ENCODE measurements around the gene OR2A1. TPM values are rescaled to one million over a fixed set of nuclear protein-coding genes. Genes with fewer than 3 reads are reported as not detected.
"Not testable (repeated sequence)": the region's sequence is repeated elsewhere in the genome, so short reads cannot be mapped to it uniquely, and the experiment has no call there.

The OR2A1 gene, protein sequence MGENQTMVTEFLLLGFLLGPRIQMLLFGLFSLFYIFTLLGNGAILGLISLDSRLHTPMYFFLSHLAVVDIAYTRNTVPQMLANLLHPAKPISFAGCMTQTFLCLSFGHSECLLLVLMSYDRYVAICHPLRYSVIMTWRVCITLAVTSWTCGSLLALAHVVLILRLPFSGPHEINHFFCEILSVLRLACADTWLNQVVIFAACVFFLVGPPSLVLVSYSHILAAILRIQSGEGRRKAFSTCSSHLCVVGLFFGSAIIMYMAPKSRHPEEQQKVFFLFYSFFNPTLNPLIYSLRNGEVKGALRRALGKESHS
- not detected in 2 replicates for total RNA-seq

DNA sequence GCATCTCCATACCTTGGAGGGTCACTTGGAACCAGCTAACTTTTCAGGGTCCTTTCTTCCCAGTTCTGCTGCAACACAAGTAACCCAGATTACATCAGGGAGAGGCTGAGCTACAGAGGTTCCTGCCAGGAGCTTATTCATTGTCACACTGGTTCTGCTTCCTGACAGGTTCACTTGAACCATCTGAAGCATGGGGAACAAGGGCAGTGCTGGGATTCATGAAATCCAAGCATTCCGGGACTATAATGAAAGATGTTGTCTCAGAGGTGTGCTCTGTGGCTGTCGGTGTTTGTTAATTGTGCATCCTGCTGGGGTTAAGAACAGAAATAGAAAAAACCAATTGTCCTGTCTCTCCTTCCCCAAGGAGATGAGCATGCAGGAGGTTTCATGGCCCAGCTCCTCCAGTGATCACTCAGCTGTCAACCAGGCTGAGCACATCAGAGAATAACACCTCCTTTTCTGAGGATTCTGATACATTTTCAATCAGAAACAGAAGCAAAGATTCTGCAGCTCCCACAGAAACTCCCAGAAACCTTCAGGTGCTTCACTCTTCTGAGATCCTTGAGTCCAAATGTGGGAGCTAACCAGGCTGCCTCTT, at the start of gene OR2A1:
Gene OR2A1, plus strand, starts transcription at position 548 of the 598 bp plus-strand sequence. CDS start 5,706 bp downstream, outside the sequence.
- intact Hi-C loops (cut with micrococcal nuclease) = not testable (repeated sequence)

DNA sequence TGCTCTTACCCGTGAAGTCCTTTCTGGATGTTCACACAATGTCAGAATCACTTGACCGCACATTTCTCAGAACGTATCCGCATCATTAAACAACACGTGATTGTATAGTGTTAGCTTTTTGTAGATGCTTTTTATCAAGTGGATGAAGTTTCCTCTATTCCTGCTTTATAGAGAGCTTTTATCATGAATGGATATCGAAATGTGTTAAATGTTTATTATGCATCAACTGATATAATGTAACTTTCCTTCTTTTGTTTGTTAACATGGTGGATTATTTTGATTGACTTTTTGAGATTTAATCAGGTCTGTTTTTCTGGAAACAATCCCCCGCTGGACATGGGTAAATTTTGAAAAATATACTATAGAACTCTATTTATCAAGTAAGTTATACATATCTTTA, 47.5 kb upstream of the OR2A1 start, which contains the start of gene OR2A7:
Gene OR2A7, minus strand, starts transcription at position 101 of the 400 bp plus-strand sequence. CDS start 5,164 bp downstream, outside the sequence.
- intact Hi-C loops (cut with micrococcal nuclease) = not testable (repeated sequence)

DNA sequence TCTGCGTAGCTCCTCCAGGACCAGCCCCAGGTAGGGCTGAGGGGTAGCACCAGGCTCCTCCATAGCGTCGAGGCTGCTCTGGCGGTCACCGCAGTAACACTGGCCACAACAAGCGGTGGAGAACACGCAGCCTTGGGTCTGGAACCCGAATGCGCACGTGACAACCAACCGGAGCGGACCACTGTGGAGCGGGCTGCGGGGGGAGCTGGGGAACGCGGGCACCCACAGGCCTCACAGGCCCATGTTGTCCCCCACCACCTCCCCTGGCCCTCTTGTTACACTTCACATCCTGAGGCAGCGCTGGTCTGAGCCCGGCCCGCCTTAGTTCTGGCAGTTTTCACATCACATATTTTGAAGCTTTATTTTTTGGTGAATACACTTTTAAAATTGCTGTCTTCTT, 43.0 kb upstream of the OR2A1 start, which contains the start of gene CTAGE8:
Gene CTAGE8, minus strand, starts transcription at position 101 of the 400 bp plus-strand sequence. Its CDS starts 38 bp downstream, at position 63.
- intact Hi-C loops (cut with micrococcal nuclease) = not testable (repeated sequence)

DNA sequence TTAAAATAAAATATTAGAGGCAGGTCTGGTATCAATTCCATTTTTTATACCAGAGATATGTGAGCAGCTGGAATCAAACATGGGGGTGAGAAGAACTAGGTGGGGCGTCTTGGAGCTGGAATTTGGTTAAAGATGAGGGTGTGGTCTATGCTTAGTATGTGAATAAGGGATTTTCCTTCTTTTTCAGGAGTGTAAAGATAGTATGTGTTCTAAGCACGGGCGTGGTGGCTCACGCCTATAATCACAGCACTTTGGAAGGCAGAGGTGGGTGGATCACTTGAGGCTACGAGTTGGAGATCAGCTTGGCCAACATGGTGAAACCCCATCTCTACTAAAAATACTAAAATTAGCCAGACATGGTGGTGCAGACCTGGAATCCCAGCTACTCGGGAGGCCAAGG, 36.9 kb upstream of the OR2A1 start:
- intact Hi-C loops (cut with micrococcal nuclease) = not testable (repeated sequence)

DNA sequence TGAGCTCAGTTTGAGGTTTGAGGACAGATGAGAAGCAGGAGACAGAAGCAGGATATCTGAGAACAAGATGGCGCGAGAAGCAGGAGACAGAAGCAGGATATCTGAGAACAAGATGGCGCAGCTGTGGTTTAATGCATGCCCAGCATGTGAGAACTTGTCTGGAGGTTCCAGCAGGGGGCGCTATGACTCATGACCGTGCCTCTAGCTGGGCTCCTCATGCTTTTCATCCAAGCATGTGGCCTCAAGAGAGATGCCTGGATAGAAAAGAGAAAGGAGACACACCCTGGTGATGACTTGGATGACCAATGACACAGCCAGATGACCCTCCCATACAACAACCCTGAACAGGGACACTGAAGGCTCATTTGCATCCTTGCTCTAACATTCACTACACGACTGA, 32.2 kb upstream of the OR2A1 start:
- intact Hi-C loops (cut with micrococcal nuclease) = not testable (repeated sequence)

DNA sequence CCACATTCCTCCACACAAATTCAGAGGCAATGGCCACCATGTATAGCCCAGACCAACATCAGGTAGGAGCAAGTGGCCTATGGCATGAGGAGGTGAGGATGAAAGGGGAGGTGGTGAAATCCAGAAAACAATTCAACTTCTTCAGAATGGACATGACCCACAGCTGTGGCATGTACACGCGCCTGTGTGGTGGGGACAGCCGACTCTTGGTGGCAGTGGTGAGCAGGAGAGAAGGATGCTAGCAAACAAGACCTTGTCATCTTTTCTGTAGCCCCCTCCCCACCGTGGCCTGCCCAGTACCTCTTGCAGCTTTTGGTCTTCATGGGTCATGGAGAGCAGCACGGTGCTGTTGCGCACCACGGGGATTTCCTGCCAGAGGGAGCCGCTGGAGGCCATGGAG, 30.2 kb upstream of the OR2A1 start:
- intact Hi-C loops (cut with micrococcal nuclease) = not testable (repeated sequence)

DNA sequence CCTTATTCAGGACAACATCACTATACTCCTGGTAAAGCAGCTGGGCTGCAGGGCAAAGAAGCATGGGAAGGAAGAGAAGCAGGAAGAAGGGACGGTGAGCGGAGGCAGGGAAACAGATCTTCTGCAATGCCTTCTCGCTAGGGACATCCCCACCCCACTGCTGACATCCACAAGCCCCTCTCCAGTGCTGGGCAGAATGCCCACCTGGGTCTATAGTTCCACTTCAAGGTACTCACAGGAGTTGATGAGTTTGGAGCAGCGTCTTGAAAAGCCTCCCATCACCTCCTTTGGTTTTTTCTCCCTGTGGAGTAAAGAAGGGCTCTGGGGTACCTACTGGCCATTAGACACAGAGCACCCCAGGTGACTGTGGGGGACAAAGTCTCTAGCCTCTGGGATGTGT, 29.7 kb upstream of the OR2A1 start:
- intact Hi-C loops (cut with micrococcal nuclease) = not testable (repeated sequence)

DNA sequence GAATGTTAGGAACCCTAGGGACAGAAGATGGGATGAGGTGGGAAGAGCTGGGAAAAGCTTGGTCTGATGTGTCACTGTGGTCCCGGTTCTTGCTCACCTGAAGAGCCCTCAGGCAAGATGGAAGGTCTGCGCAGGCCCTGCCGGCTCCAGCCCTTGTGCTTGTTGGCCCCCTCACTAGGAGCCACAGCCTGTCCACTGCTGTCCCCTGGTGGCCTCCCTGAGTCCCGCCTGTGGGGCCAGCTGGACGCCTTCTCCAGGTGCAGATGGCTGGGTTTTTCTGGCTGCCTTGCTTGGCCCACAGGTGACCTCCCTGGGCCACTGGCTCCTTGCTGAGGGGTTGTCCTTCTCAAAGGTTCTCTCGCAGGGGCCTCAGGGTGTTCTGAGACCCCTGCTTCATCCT, 28.5 kb upstream of the OR2A1 start:
- intact Hi-C loops (cut with micrococcal nuclease) = not testable (repeated sequence)

DNA sequence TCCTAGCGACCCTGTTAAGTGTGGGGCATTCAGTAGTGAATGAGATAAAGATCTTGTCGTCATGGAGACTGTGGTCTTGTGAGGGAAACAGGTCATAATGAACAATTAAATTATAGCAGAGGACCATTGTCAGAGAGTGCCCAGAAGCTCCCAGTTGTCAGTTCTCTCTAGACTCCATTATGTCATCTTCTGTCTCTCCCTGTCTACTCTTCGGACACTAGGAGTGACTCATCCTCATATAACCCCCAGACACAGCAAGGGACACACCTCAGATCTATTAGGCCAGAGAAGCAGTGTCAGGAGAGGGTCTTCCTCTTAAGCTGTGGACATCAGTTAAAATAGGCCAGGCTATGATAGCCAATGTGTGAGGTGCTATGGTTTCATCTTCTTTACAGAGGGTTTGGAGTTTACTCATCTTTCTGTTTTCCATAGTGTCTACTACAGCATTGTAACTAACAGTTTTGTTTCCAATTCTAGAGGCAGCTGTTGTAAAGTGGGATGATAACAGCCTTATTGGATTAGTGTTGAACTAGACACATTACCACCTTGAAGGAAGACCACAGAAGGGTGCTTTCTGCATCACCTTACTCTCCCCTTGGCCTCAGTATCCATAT, 24.9 kb upstream of the OR2A1 start:
- intact Hi-C loops (cut with micrococcal nuclease) = not testable (repeated sequence)

DNA sequence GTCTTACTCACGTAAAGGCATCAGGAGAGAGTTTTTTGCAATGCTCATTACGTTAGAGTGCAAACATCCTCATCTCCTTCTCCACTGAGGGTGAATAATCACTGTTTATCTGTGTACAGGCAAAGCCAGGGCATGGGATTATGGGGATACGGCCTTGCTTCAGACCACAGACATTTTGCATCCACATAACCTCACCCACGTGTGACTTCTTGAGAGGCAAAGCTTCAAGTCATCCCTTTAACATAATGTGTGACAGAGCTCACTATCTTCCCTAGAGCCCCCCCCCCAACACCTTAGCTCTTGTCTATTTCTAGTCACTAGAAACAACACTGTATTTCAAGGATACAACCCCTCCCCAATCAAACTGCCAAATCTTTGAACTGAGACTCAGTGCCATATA, 20.6 kb upstream of the OR2A1 start:
- intact Hi-C loops (cut with micrococcal nuclease) = not testable (repeated sequence)

DNA sequence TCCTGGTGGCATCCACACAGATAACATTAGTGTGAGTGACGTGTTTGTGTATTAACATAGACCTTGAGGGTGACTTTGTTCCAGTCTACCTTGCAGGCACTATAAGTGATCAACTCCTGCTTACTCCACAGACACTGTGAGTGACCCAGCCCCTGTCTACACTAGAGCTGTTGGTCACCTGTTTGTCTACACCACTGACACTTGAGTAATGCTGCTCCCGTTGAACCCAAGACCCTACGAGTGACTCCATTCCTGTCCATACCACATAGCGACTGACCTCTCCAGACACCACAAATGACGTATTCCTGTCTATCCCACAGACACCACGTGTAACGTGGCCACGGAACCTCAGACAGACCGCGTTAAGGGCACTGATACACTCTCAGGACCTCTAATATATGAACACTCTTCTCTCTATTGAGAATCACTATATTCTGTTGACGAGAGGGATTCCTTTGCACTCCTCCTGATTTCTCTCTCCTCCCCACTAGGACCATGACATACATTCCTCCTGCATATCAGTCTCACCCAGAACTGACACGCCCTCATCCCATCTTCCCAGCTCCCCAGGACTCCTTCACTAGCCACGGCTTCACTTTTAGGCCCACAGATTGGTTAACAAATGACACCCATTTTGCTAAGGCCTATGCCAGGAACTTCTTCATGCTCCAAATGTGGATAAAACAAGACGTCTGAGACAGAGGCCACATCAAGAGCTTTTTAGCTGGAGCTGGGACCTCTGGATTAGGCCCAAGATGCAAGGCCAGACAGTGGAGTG, 19.6 kb upstream of the OR2A1 start:
- intact Hi-C loops (cut with micrococcal nuclease) = not testable (repeated sequence)

DNA sequence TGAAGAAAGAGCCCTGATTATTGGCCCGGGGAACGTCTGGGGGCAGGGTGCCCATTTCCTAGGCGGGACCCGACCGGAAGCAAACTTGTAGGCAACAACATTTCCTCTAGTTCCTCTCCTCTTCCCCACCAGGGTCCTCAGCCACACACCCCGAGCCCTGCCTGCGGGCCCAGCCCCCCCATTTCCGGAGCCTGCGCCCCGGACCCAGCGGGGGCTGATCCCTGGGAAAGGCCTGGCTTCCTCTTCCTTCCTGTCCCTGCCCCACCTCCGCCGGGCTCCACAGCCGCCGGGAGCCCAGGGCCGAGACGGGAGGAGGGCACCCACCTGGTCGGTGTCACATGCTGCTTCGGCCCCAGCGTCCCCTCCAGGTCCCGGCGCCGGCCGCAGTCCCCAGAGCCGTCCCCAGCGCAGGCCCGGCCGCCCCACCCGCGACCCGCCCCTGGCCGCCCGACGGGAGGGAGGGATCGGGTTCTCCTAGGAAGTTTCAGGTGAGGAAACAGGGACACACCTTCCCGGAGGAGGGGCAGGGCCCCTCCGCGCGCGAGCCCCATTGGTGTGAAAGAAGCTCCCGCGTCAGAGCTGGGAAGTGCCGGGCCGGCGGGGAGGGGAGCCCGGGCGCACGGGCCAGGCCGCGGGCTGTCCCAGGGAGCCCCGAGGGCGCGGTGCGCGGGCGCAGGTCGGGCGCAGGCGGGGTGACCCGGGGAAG, 18.3 kb upstream of the OR2A1 start:
- intact Hi-C loops (cut with micrococcal nuclease) = not testable (repeated sequence)

DNA sequence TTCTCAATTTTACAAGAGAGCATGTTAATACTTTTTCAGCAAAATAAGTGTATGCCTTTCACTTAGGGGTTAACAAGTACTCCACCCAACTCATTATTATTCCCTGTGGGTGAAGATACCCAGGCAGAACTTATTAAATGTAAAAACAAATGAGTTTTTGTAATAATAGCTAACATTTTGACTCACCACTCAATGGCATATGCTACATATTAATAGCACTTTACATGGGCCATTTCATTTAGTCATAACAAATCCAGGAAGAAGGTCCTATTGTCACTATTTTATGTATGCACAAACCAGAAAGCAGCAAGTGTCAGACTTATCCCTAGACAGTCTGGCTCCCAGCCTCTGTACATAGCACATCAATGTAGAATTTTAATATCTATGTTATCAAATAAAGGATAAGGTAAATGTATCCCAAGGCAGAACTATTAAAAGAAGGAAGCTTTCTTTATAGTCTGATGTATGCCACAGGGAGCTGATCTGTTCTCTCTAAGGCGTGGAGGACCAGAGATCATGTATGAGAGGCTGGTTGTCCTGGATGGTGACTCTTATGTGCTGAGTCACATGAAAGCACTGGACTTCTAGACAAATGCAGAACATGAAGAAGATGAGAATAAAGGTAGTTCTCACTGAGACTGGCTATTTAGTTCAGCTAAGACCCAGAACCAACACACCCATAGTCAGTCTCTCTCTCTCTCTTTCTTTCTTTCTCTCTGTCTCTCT, 9.5 kb upstream of the OR2A1 start:
- intact Hi-C loops (cut with micrococcal nuclease) = not testable (repeated sequence)

DNA sequence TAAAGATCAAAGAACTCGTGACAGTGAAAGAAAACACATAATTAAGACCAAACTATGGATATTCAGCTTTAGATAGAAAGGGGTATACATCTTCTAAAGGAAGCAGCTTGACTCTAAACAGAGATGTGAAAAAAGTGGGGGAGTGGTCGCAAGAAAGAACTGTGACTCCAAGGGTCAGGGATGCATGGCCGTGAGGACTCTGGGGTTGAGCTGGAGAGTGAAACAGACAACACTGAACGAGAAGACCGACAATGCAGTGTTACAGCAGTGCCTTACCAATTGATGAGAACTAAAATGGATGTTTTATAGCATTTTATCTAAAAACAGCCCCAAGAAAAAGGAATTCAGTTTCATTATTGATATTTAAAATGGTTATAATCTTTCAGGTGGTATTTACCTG, 8.6 kb upstream of the OR2A1 start:
- intact Hi-C loops (cut with micrococcal nuclease) = not testable (repeated sequence)

DNA sequence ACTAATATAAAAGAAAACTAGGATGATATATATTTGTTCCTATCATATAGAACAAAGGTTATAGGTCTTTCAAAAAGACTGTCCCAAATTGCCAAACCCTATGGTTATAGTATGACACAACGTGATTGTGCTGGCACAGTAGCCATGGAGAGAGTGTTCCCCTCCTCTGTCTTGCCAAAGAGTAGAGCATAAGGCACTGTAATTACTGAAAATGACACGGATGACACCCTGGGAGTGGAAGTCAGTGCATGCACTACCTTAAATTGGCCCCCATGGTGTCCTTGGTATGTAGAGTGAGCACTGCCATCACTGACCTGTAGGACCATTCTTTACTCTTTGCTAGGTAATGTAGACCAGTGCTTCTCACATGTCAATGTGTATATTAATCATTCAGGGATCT, 7.1 kb upstream of the OR2A1 start:
- intact Hi-C loops (cut with micrococcal nuclease) = not testable (repeated sequence)

DNA sequence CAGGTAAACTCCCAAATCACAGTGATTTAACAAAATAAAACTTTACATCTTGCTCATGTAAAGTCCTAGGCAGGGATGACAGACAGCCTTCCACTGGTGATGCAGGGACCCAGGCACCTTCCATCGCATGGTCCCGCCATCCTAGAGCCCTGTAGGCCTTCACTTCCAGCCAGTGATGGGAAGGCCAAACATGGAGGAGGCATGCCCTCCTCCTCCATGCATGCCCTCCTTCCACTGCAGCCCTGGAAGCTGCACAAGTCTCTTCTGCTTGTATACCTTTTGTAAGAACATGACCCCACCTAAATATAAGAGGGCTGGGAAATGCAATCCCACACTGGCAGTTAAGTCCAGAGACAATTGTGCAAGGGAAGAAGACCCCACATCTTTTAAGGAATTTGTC, 2.5 kb upstream of the OR2A1 start:
- intact Hi-C loops (cut with micrococcal nuclease) = not testable (repeated sequence)

DNA sequence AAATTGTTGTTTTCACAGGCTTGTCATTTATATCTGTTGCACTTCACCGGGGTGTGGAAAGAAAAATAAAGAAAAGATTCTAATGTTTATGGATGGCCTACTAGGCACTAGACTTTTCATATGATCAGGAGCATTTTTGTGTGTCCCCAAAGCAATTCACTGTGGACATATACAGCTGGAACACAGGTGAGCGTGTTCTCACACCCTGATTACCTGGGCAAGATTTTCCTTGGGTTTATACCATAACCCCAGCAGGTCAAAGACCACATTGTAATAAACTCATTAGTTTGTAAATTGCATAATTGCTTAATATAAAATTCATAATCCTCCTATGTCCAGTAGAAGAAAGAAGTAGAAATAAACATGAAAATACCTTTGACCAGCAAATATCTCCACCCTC, 1.0 kb upstream of the OR2A1 start:
- intact Hi-C loops (cut with micrococcal nuclease) = not testable (repeated sequence)

DNA sequence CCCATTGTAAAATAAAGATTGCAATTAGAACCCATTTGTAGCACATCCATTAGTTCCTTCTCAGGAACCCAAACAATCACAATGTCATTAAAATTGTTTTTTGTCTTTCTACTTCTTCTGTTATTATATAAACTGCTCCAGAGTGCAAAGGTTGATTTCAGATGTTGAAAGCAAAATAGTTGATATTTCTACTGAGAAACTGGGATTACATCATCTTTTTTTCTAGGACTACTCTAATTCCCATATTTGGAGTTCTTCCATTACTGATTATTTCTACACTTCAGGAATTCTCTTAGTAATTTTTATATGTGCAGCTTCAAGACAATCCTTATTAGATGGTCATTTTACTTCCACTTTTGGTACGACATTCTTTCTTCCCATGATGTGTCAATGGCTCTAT, 5.3 kb downstream of the OR2A1 start:
- intact Hi-C loops (cut with micrococcal nuclease) = not testable (repeated sequence)

DNA sequence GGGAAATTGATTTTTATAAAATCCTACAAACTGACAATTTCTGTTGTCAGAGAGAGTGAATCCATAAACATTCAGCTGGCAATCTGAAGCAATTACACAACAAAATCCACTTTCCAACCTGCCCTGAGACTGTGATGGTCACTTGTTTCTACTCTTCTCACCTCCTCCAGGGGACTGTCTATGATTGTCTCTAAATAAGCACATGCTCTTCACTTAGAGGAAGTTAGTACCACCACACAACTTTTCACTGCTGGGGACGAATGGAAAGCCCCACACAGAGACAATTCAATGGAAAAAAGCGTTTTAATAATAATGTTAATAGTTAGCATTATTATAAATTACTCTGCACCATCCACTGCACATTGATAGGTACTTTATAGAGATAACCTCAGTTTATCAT, 7.3 kb downstream of the OR2A1 start:
- intact Hi-C loops (cut with micrococcal nuclease) = not testable (repeated sequence)

DNA sequence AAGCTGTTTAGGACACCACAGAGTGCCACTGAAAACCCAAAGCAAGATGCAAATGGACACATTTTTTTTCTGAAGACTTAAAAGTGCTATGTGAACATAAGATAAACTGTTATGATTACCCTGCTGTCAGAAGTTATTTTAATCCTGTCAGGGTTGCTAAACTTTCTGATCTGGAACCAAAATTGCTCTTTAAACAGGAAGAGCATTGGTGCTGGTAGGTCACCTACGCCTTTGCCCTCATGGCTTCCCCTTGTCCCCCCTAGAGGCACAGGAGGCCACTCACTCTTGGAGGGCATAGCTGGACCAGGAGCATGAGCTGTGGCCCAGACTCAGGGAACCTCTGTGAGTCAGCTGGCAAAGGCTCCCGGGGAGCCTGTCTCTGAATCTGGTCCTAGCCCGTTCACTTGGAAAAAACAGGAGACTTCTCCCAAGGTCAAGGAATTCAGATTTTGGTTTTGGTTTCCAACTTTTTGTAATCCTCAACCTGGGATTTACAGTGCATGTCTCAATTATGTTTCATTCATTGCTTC, 9.5 kb downstream of the OR2A1 start:
- intact Hi-C loops (cut with micrococcal nuclease) = not testable (repeated sequence)

Measured in T-helper 1 cell treated with Interleukin-12 subunit alpha and Interleukin-12 subunit beta and Interleukin-4 antibody, amounts not matched to agents 30 ng/mL and 1 ng/mL, for 36 hours (primary cell).